ENCODE data around the gene EGF. TPM values are rescaled to one million over a fixed set of nuclear protein-coding genes. Genes with fewer than 3 reads are reported as not detected.

The EGF gene
- total RNA-seq, 1 experiment from 2014 or later, result not detected

DNA sequence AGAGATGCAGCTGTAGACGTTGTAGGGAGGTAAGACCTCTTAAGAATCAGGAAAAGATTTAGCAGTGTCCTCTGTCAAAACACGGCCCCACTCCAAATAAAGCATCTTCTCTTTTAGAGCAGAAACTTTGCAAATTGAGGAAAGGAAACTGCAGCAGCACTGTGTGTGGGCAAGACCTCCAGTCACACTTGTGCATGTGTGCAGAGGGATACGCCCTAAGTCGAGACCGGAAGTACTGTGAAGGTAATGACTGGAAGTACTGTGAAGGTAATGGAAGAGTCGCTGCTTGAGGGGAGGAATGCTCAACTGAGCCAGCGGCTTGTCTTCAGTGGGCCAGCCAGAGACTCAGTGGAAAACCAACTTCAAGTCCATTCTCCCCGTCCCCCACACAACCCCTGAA, 46.5 kb downstream of the EGF start:
- CTCF ChIA-PET, result no interaction called here

DNA sequence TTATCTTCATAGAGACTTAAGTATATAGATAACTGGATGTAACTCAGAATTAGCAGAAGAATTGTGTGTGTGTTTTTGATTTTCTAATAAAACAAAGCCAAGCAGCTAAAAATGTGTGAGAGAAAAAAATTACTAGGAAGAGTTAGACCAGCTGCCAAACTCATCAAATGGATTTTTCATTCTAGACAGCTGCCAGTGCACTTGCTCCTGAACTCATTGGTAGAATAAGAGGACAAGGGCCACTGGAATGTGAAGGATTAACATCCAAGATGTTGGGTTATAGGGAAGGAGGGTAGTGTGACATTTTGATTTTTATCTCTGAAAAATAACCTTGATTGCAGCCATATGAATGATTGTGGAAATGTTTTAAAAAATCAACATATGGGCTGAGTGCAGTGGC, 49.7 kb downstream of the EGF start:
- no peaks in the 10 kb centered on the region; the same call in 1 of the 2 replicates for H3K27me3 ChIP-seq (ENCODE audit: control insufficient read depth, insufficient read depth, low read length)
- no TSS peak for BruUV-seq (replicated peaks)
- POLR2A ChIA-PET, result no interaction called here
- H3K4me3 ChIP-seq (ENCODE audit: low read depth in 2 of 2, low read length in 2 of 2), result no peak overlapping the region
- no peaks in the 10 kb centered on the region for H3K4me1 ChIP-seq (ENCODE audit: control insufficient read depth, insufficient read depth, low read length)
- no peak for TF ChIP-seq TCF7L2 (IDR thresholded peaks at IDR 0.05; ENCODE audit: low read depth, low read length)
- TF ChIP-seq SIN3A (IDR thresholded peaks at IDR 0.05; ENCODE audit: borderline replicate concordance, insufficient read depth, low read depth, low read length), result no peak
- TF ChIP-seq, protein P1, sequence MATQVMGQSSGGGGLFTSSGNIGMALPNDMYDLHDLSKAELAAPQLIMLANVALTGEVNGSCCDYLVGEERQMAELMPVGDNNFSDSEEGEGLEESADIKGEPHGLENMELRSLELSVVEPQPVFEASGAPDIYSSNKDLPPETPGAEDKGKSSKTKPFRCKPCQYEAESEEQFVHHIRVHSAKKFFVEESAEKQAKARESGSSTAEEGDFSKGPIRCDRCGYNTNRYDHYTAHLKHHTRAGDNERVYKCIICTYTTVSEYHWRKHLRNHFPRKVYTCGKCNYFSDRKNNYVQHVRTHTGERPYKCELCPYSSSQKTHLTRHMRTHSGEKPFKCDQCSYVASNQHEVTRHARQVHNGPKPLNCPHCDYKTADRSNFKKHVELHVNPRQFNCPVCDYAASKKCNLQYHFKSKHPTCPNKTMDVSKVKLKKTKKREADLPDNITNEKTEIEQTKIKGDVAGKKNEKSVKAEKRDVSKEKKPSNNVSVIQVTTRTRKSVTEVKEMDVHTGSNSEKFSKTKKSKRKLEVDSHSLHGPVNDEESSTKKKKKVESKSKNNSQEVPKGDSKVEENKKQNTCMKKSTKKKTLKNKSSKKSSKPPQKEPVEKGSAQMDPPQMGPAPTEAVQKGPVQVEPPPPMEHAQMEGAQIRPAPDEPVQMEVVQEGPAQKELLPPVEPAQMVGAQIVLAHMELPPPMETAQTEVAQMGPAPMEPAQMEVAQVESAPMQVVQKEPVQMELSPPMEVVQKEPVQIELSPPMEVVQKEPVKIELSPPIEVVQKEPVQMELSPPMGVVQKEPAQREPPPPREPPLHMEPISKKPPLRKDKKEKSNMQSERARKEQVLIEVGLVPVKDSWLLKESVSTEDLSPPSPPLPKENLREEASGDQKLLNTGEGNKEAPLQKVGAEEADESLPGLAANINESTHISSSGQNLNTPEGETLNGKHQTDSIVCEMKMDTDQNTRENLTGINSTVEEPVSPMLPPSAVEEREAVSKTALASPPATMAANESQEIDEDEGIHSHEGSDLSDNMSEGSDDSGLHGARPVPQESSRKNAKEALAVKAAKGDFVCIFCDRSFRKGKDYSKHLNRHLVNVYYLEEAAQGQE (IDR thresholded peaks at IDR 0.05; ENCODE audit: insufficient read depth in 1 of 2, low read depth in 2 of 2, low read length in 1 of 2), result no peak
- TF ChIP-seq POLR2AphosphoS5 (IDR thresholded peaks at IDR 0.05; ENCODE audit: low read depth, low read length), result no peak
- TF ChIP-seq, protein P2, sequence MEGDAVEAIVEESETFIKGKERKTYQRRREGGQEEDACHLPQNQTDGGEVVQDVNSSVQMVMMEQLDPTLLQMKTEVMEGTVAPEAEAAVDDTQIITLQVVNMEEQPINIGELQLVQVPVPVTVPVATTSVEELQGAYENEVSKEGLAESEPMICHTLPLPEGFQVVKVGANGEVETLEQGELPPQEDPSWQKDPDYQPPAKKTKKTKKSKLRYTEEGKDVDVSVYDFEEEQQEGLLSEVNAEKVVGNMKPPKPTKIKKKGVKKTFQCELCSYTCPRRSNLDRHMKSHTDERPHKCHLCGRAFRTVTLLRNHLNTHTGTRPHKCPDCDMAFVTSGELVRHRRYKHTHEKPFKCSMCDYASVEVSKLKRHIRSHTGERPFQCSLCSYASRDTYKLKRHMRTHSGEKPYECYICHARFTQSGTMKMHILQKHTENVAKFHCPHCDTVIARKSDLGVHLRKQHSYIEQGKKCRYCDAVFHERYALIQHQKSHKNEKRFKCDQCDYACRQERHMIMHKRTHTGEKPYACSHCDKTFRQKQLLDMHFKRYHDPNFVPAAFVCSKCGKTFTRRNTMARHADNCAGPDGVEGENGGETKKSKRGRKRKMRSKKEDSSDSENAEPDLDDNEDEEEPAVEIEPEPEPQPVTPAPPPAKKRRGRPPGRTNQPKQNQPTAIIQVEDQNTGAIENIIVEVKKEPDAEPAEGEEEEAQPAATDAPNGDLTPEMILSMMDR (IDR thresholded peaks at IDR 0.05), result no peak
- in situ Hi-C loops (cut with HindIII; ENCODE audit: low pct_unique_long_range_greater_than_20kb, low sequenced_read_pairs) (no loop called here), intact Hi-C loops (cut with micrococcal nuclease; ENCODE audit: unreplicated experiment) (no loop called here)
- DNase-seq (ENCODE audit: low read depth, low spot score) (no peak), ATAC-seq (no peak)
- CTCF ChIA-PET, result no interaction called here
- no peaks in the 10 kb centered on the region for H3K9me3 ChIP-seq (ENCODE audit: control insufficient read depth, insufficient read depth, low read depth, low read length)
- H3K27ac ChIP-seq (ENCODE audit: low read length), result no peak overlapping the region
- H3K36me3 ChIP-seq (ENCODE audit: control insufficient read depth, insufficient read depth, low read length), result no peaks in the 10 kb centered on the region

More for the DNA sequence above, 46.5 kb downstream of the EGF start:
- intact Hi-C loops (cut with micrococcal nuclease; ENCODE audit: unreplicated experiment), result no loop called here
- DNase-seq (ENCODE audit: low read depth, low spot score) (no peak), ATAC-seq (no peak)
- Histone ChIP-seq H3K27ac (ENCODE audit: low read length) (no peak overlapping the region), H3K9me3 (ENCODE audit: control insufficient read depth, insufficient read depth, low read depth, low read length) (no peaks in the 10 kb centered on the region), H3K27me3 (ENCODE audit: control insufficient read depth, insufficient read depth, low read length) (no peaks in the 10 kb centered on the region), H3K4me3 (ENCODE audit: low read depth in 2 of 2, low read length in 2 of 2) (no peak overlapping the region), H3K36me3 (ENCODE audit: control insufficient read depth, insufficient read depth, low read length) (no peaks in the 10 kb centered on the region), H3K4me1 (ENCODE audit: control insufficient read depth, insufficient read depth, low read length) (no peaks in the 10 kb centered on the region)
- in situ Hi-C loops (cut with HindIII; ENCODE audit: low pct_unique_long_range_greater_than_20kb, low sequenced_read_pairs), result no loop called here
- POLR2A ChIA-PET, result no interaction called here
- TF ChIP-seq, protein P2 (IDR thresholded peaks at IDR 0.05), result no peak
- TF ChIP-seq TCF7L2 (IDR thresholded peaks at IDR 0.05; ENCODE audit: low read depth, low read length) (no peak), POLR2AphosphoS5 (IDR thresholded peaks at IDR 0.05; ENCODE audit: low read depth, low read length) (no peak), SIN3A (IDR thresholded peaks at IDR 0.05; ENCODE audit: borderline replicate concordance, insufficient read depth, low read depth, low read length) (no peak)
- TF ChIP-seq, protein P1 (IDR thresholded peaks at IDR 0.05; ENCODE audit: insufficient read depth in 1 of 2, low read depth in 2 of 2, low read length in 1 of 2), result no peak
- no TSS peak for BruUV-seq (replicated peaks)
